ENCODE results near the gene ZNF487. TPM values are rescaled to one million over a fixed set of nuclear protein-coding genes. Genes with fewer than 3 reads are reported as not detected.
A peak's percentile ranks its signal among the peaks of the same experiment; 100 is the strongest.

The ZNF487 gene
- total RNA-seq, 4 donors from 2014 or later = 7.3 to 23.7 (median 18.3) TPM

DNA sequence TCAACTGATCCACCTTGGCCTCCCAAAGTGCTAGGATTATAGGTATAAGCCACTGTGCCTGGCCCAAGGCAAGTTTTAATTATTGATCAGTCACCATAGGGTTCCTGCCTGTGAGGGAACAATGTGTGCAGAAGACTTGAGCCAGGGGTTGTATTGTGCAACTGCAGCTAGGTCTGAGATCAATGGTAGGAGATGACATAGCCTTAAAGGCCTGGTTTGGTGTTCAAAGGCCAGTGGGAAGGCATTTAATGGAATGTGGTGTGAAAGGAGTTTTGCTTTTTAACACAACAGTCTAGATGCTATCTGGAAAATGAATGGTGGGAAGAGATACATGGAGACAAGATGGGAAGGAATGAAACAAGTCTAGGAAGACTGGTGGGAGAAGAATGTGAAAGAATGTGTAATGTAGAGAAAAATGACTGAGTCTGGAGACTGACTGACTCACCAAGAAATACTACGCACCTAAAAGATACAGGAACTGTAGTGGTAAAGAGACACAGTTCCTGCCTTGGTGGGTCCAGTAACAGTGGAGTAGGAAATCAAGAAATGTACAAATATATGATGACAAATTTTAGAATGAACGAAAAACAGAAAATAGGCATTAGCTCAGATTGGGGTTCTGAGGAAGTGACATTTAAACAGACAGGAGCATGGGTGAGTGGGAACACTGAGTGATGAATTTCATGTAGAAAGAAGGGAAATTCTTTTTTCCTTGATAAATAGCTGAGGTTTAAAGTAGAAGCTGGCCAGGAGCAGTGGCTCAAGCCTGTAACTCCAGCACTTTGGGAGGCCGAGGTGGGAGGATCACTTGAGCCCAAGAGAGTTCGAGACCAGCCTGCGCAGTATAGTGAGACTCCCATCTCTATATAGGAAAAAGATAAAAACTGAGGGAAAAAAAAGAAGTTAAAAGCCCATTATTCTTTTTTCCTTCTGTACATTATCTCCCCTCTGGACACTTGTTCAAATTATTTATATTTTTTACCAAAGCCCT lies 37.3 kb upstream of the ZNF487 start:
- Histone ChIP-seq H3K27ac (peak overlapping the region in 3 of 4 donors; percentile 13 to 25 (median 20)), H3K36me3 (peaks cover 0 to 21% (median 0%) of the 10 kb centered on the region in 3 donors), H3K4me1 (peaks cover 0 to 90% (median 56%) of the 10 kb centered on the region in 4 donors), H3K27me3 (no peaks in the 10 kb centered on the region), H3K4me3 (no peak overlapping the region), H3K9me3 (no peaks in the 10 kb centered on the region)
- 83 to 87% methylated on average over 5 of the region's 5 CpGs for WGBS, 2 donors
- no peak for TF ChIP-seq EP300 (IDR thresholded peaks at IDR 0.05)
- TF ChIP-seq, protein P1, sequence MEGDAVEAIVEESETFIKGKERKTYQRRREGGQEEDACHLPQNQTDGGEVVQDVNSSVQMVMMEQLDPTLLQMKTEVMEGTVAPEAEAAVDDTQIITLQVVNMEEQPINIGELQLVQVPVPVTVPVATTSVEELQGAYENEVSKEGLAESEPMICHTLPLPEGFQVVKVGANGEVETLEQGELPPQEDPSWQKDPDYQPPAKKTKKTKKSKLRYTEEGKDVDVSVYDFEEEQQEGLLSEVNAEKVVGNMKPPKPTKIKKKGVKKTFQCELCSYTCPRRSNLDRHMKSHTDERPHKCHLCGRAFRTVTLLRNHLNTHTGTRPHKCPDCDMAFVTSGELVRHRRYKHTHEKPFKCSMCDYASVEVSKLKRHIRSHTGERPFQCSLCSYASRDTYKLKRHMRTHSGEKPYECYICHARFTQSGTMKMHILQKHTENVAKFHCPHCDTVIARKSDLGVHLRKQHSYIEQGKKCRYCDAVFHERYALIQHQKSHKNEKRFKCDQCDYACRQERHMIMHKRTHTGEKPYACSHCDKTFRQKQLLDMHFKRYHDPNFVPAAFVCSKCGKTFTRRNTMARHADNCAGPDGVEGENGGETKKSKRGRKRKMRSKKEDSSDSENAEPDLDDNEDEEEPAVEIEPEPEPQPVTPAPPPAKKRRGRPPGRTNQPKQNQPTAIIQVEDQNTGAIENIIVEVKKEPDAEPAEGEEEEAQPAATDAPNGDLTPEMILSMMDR (IDR thresholded peaks at IDR 0.05) = no peak
- no peak for TF ChIP-seq POLR2A (IDR thresholded peaks at IDR 0.05)
- DNase-seq (ENCODE audit: low spot score in 2 of 2) = no peak

DNA sequence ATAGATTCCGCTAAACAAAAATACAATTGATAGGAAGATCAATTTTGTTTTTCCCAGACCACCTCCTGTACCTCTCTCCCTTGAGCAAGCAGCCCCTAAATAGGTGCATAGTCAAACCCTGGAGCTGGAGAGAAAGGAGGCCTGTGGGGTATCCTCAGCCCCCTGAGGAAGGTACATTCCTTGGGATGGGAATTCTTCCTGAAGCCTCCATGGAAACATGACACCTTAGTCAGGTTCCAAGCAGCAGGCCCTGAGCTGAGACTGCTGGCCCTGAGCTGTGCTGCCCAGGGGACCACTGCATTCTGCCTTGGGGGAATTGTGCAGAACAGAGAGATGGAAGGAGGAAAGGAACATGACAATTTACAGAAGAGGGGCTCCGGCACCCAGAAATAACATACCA lies 35.3 kb upstream of the ZNF487 start:
- 89 to 93% methylated on average over 2 of the region's 2 CpGs for WGBS, 2 donors
- Histone ChIP-seq H3K4me1 (peaks cover 0 to 93% (median 63%) of the 10 kb centered on the region in 4 donors), H3K4me3 (no peak overlapping the region), H3K27ac (peak overlapping the region in 1 of 4 donors; percentile 29), H3K36me3 (peaks cover 0 to 15% (median 0%) of the 10 kb centered on the region in 3 donors), H3K9me3 (no peaks in the 10 kb centered on the region), H3K27me3 (no peaks in the 10 kb centered on the region)
- no peak for DNase-seq (ENCODE audit: low spot score in 2 of 2)
- TF ChIP-seq EP300 (IDR thresholded peaks at IDR 0.05) (no peak), POLR2A (IDR thresholded peaks at IDR 0.05) (no peak)
- TF ChIP-seq, protein P1 (IDR thresholded peaks at IDR 0.05) = no peak

DNA sequence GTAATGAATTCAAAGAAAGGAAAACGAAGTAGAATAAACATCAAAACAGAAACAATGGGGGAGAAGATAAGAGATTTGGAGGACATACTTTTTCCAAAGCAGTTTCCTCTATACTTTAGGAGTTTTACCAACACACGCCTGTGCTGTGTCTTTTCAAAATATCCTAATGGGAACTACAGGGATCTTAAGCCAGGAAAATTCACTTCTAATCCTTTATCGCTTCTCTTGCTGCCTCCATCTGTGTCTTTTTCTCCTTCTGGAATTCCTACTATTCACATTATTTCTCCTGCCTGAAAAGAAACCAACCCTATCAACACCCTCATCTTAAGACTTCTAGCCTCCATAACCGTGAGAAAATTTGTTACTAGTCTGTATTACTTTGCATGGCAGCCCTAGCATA lies 34.7 kb upstream of the ZNF487 start:
- WGBS, 2 donors = 56 to 58% methylated on average over 4 of the region's 4 CpGs
- H3K27me3 ChIP-seq = no peaks in the 10 kb centered on the region
- H3K4me1 ChIP-seq = peaks cover 0 to 94% (median 65%) of the 10 kb centered on the region in 4 donors
- TF ChIP-seq POLR2A (IDR thresholded peaks at IDR 0.05) (no peak), EP300 (IDR thresholded peaks at IDR 0.05) (no peak)
- TF ChIP-seq, protein P1 (IDR thresholded peaks at IDR 0.05) = no peak
- peaks cover 0 to 15% (median 0%) of the 10 kb centered on the region in 3 donors for H3K36me3 ChIP-seq
- no peaks in the 10 kb centered on the region for H3K9me3 ChIP-seq
- H3K4me3 ChIP-seq = no peak overlapping the region
- peak overlapping the region in 1 of 4 donors; percentile 22 for H3K27ac ChIP-seq
- DNase-seq (ENCODE audit: low spot score in 2 of 2) = no peak

DNA sequence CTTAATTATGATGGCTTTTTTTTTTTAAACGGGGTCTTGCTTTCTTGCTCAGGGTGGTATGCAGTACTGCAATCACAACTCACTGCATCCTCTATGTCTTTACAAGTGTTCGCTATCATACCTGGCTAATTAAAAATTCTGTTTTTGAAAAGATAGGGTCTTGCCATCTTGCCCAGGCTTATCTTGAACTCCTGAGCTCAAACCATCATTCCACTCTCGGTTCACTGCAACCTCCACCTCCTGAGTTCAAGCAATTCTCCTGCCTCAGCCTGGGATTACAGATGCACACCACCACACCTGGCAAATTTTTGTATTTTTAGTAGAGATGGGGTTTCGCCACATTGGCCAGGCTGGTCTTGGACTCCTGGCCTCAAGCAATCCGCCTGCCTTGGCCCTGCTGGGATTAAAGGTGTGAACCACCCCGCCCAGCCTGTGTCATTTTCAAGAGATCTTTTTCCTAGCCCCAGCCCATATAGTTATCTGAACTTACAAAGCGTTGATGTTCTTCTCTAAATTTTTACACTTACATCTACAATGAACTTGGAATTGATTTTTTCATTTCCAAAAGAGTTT lies 33.9 kb upstream of the ZNF487 start:
- TF ChIP-seq EP300 (IDR thresholded peaks at IDR 0.05) = no peak
- TF ChIP-seq, protein P1 (IDR thresholded peaks at IDR 0.05) = no peak
- no peak for TF ChIP-seq POLR2A (IDR thresholded peaks at IDR 0.05)
- no peak overlapping the region for H3K27ac ChIP-seq
- H3K4me1 ChIP-seq = peaks cover 0 to 87% (median 61%) of the 10 kb centered on the region in 4 donors
- no peak for DNase-seq (ENCODE audit: low spot score in 2 of 2)
- no peaks in the 10 kb centered on the region for H3K27me3 ChIP-seq
- H3K4me3 ChIP-seq = no peak overlapping the region
- peaks cover 0 to 15% (median 0%) of the 10 kb centered on the region in 3 donors for H3K36me3 ChIP-seq
- no peaks in the 10 kb centered on the region for H3K9me3 ChIP-seq
- WGBS, 2 donors = 83 to 89% methylated on average over 7 of the region's 7 CpGs
